TTC549 (cell line): ENCODE measurements around the gene SLC9A7.

Source experiments
- FAIRE-seq: peaks from 2 replicates; lab custom pipeline; 2012; peaks lifted over from hg19 to GRCh38; lab: Jason Lieb, UNC

The SLC9A7 gene

DNA sequence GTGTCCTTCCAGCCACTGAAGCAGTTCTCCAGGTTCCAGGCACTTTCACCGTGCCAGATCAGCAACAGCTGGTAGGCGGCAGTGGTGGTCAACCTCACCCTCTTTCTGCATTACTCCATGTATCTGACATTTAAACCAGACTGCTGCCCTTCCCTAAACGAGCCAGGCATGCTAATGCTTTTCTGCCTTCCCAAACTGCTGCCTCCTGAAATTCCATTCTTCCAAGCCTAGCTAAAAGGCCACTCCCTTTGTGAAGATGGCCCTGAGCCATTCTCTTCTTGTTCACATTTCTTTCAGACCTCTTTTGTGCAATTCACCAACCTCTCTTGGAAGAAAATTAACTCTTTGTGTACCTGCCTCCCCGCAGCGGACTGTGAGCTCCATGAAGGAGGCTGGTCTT lies 111.7 kb downstream of the SLC9A7 start:
- FAIRE-seq = no peak

DNA sequence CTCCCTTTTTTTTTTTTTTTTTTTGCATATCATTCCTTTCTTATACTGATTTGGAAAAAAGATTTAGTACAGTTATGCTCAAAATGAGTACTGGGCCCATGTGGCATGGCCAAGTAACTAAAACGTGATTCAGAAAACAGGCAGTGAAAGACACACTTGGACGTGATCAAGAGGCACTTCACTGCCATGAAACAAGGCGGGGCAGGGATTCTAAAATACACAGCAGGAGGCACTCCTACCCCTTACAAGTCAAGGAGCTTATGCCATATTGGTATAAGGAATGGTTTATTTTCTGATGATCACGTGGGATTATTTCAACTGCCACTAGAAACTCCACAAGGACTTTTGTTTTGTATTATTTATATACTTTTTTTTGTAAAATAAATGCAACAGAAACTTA lies 113.3 kb downstream of the SLC9A7 start:
- no peak for FAIRE-seq

DNA sequence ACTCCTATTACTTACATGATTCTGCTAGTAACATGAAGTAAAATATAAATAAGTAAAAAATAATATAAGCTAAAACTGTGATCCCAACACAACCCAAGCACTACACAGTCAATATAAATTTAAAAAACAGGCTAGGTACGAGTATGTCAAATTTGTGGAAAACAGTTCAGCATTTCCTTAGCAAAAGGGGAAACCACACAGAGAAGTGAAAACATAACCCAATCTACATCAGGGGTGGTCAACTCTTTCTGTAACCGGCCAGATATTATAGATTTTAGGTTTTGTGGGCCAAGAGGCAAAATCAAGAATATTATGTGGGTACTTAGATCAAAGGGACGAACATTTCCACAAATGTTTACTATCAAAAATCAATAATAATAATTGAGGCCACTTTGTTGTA lies 115.3 kb downstream of the SLC9A7 start:
- FAIRE-seq = no peak

DNA sequence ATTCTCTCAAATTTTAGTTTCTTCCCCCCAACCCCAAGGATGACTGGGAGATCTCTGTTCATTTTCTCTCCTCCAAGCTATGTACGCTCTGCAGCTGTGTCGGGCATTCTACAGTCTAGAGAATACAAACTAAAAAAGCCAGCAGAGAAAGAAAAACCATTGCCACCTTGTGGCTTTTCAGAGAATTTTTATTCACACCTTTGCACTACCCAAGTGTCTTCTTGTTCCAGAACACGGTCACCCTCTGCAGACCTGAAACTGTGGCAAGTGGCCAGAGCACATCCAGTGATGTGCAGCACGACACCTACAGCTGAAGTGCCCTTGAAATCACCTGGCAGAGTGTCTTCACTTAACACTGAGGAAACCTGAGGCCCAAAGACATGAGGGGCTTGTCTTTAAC lies 116.8 kb downstream of the SLC9A7 start:
- FAIRE-seq = no peak

DNA sequence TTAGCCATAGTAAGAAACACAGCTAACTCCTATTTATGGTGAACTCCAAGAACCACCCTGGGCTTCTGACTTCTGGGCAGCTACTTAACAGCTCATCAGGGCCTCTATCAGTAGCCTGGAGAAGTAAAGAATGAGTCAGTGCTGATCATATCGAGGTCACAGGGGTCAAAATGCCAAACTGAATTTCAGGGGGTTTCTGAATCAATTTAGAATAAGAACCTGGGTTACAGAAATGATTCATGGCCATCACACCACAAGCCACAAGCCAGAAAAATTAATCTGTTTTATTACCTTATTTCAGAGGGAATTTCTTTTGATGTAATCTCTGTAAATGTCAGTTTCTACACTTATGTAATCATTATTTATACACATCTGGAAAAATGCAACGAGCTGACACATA lies 121.0 kb downstream of the SLC9A7 start:
- no peak for FAIRE-seq

DNA sequence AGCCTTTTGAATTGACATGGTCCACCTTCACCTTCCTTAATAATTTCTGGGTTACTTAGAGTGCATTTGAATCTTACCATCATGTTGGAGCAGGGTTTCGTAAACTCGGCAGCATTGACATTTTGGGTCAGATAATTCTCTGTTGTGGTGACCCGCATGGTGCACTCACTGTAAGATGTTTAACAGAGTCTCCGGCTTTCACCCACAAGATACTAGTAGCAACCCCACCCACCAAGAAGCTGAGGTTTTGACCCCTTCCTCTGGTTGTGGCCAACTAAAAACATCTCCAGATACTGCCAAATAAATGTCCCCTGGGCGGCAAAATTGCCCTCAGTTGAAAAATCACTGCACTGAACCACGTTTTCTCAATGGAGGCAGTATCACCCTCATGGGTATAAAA lies 122.7 kb downstream of the SLC9A7 start:
- FAIRE-seq = no peak

DNA sequence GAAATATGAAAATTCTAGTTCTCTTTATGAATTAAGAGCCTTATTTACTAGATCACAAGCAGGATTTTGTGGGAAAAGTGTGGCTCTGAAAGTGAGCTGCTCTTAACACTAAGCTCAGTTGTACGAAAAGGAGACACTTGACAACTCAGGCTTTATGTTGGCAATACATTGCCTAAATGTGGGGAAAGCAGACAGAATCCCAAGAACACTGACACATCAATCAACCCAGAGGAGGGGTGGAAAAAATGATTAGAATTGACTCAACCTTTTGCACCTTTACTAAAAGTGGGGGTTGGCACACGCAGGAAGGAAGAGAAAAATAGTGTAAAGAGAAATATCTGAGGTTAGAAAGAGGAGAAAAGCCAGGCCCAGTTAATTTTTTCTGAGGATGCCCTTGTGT lies 123.7 kb downstream of the SLC9A7 start:
- no peak for FAIRE-seq

DNA sequence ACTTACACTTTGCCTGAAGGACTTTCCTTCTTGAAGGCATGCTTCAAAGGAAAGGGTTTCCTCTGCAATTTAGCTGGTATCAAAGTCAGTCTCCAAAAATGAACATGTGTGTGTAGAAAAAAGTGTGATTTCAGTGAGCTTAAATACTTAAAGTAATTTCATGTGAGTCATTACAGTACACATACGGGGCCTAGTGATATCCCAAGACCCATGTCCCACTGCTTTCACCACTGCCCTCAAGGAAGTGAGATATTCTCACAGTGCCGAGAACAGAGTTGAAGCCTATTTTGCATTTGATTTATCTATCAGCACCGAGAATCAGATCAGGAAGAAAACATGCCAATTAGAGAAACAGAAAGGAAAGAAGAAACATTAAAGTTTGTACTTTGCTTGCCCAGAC lies 124.3 kb downstream of the SLC9A7 start:
- no peak for FAIRE-seq

DNA sequence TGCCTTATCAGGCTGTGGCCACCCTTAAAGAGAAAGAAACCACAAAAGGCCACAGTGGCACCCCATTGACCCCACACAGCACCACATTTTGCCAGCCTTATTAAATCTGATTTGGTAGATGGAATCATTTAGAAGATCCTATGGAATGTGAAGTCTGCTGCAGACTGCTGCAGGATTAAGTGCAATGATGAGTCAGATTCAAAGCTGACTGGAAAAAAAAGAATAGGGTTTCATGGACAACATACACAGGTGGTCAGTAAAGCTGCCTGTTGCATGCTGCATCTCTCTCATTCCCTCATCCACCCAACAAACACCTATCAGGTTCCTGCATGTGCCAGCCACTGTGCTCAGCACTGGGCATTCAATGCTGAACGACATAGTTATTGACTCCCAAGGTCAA lies 128.8 kb downstream of the SLC9A7 start:
- FAIRE-seq = no peak

DNA sequence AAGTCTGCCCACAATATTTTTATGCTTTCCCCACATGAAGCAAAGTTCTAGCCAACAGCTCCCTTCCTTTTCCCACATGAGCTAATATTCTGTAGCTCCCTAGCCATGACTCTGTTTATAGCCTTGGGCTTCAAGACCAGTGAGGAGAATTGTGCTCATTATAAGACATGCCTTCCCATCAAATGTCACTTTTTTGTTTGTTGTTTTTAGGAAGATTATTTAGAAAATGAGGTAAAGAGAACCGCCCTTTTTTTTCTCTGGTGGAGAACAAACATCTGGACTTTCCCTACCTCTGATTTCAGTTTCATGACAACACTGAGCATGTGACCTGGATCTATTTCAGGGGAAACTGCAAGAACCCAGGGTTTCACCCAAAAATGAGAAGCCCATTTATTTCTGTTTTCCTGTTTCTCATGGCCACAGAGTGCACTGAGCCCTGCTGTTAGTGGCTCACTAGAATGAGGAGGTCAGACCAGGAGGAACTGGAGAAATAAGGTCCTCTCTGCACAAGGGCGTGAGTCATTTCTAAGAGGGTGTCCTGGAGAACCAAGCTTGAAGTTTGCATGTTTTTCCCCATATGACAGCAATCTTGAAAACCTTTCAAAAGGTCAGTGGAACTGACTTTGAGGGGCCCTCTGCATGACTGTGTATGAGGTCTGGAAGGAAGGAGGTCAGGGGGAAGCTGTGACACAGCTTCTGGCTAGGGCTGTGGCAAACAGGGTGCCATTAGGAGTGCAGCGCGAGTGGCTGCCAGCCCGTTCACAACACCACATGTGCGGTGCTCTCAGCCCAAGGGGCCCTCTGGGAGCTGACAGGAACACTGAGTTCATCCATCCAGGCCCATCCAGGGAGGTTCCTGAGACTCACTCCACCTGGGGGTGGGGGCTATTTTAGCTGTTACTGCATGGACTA lies 130.2 kb downstream of the SLC9A7 start:
- no peak for FAIRE-seq

DNA sequence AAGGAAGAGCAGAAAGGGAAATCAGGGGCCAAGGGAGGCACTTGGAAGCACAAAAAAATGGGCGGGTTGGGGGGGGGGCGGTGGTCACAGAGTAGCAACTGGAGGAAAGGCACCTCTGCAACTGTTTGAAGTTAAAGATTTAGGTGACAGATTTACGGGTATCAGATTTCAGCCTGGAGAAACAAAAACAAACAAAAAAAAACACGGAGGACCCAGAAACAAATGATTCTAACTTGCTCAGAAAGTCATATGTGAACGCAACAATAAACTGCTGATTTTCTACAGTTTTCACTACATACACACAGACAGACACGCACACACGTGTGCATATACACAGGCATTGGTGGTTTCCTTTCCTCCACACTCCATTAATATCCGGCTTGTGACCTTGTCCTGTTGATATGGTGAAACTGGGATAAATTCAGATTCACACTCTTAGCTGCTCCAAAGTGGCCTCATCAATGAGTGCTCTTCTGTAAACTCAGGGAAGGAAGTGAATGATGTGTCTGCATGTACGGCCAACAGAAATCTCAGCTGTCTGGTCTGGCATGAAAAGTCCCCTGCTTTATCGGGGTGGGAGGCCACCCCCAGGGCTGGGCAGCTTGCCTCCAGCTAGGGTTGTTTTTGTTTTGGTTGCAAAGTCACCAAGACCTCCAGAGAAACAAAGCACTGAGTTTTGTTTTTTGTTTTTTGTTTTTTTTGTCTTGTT lies 131.1 kb downstream of the SLC9A7 start:
- no peak for FAIRE-seq

DNA sequence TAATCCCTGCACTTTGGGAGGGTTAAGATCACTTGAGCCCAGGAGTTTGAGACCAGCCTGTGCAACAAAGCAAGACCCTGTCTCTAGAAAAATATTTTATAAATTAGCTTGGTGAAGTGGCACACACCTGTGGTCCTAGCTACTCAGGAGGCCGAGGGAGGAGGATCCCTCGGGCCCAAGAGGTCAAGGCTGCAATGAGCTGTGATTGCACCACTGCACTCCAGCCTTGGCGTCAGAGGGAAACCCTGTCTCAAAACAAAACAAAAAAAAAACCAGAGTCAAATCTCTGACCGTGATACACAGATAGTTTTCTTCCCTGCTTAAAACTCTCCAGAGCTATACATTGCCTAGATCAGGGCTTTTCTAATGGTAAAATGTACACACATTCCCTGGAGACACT lies 131.9 kb downstream of the SLC9A7 start:
- FAIRE-seq = no peak

DNA sequence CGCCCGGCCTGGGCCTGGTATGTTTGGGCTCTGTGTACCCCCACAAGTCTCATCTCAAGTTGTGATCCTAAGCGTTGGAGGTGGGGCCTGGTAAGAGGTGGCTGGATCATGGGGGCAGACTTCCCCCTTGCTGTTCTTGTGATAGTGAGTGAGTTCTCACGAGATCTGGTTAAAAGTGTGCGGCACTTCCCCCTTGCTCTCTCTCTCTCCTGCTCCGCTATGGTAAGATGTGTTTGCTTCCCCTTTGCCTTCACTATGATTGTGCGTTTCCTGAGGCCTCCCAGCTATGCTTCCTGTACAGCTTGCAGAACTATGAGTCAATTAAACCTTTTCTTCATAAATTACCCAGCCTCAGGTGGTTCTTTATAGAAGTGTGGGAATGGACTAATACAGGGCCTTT lies 132.4 kb downstream of the SLC9A7 start:
- FAIRE-seq = no peak

DNA sequence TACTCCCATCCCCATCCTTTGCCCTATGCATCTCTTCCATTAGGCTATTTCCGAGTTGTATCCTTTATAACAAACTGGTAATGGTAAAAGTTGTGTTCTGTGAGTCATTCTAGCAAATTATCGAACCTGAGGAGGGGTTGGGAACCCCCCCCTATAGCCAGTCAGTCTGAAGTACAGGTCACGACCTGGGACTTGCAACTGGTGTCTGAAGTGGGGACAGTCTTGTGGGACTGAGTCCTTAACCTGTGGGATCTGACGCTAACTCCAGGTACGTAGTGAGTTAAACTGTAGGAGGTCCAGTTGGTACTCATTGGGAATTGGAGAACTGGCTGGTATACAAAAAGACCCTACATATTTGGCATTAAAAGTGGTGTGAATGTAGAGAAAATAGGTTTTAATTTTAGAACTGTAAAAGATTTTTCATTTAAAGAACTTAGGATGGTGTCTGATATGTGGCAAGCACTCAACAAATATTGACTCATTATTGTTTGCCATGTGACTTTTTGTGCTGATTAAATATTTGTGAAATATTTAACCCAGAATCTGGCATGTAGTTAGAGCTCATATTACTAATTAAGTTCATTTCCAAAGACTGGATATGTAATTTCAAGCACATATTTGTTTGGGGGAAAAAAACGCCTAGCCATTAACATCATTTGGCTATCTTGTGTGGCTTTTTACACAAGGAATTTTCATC lies 134.7 kb downstream of the SLC9A7 start:
- no peak for FAIRE-seq

DNA sequence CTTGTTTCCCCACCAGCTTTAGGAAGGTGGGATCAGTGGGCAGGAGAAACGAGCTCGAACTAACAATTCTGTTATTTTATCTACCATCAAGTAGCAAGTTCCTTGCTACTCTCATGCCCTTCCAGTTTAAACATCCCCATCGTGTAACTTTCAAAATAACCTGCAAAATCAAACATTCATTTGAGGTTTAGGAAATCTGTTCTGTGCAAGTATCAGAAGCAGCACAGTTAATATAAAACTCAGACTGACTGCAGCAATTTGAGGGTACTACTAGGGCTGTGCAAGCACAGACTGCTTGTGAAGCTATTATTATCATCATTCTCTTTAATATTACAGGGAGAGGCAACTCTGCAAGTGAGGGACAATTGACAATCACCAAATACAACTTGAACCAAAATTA lies 137.3 kb downstream of the SLC9A7 start:
- no peak for FAIRE-seq

DNA sequence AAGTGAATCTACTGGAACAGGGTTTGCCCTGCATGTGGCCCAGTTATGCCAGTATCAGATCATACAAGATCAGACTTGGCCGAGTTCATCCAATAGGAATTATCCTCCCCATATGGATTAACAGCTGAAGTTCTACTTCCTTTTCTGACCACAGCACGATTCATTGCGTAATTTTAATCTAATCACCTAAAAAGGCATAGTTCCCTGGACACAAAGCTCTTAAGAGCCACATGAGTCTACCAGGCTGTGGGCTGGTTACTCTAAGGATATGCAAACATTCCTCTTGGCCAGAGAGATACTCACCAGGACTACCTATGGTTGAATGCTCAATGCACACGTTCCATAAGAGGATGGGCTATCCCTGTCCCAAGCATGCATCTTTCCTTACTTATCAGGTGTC lies 138.4 kb downstream of the SLC9A7 start:
- no peak for FAIRE-seq

DNA sequence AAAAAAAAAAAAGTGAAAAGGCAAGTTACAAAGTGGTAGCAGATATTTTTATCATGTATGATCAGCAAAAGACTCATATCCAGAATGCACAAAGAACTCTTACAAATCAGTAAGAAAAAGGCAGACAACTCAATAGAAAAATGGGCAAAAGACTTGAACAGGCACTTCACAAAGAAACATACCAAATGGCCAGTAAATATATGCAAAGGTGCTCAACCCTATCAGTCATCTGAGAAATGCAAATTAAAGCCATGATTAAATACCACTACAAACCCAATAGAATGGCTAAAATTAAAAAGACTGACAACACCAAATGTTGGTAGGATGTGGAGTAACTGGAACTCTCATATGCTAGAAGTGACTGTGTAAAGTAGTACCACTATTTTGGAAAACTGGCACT lies 140.0 kb downstream of the SLC9A7 start:
- FAIRE-seq = no peak

DNA sequence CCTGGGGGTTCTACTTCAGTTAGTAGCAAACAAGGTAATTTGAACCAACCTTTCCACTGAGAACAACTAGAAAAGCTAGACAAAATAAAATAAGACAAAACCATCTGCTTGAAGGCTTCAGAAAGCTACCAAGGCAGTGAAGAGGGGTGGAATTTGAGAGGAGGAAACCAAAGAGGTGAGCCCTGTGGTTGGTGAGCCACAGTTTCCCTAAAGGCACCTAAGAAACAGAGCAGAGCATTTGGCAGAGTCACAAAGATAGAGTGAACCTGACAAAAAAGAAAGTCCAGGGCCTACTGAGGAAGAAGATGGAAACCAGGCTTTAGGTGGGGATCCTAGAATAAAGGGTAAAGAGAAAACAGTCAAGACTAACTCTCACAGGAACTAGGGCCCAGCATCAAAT lies 141.0 kb downstream of the SLC9A7 start:
- no peak for FAIRE-seq

DNA sequence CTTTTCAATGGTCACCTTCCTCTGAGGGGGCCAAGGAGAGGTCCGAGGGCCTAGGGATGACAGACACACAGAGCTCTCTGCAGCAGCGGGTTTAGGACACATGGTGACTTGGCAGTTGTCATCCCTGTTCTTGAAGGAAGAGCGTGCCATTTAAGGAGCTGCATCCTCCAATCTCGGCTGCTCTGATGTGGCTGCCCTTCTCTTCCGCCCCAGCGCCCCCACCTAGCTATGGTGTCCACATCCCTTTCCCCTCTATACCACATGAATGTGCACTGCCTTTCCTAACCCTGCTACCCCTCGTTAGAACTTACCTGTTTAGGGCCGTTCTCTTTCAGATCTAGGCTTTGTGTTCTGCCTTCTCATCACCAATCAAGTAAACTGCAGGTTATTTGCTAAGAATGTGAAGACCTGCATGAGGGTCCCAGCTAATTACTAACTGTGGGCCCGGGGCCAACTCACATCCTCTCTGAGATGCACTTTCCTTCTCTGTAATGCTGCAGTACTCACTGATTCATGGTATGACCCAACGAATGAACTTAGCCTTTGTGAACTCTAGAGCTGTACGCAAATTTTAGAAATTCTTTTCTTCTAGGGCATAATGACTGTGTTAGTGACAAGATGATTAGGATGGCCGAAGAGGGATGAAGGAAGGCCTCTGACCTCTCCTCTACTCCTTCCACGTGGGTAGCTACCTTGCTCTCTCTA lies 147.1 kb downstream of the SLC9A7 start:
- no peak for FAIRE-seq

DNA sequence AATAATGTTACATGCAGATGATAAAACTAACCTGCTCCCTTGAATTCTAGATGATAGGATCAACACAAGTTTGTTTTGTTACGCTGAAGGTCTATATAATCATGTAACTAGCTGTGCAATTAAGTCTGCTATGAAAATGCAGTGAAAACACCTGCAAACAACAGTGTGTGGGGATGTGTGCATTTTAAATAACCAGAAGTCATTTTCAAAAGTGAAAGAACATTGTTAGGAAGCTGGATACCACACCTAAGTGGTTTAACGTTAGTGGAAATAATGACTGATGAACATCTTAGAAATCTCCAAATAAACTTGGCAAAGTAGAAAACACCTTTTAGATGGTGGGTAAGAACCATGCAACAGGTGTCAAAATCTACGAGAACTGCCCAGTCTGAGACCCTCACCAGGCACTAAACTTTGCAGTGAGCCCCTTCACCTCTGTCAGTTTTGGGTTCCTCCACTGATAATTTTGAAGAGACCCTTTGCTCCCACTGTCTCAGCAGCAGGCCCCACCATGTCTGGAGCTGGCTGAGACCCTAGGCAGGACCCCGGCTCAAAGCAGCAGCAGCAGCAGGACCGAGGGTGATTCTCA lies 148.8 kb downstream of the SLC9A7 start:
- FAIRE-seq = no peak

DNA sequence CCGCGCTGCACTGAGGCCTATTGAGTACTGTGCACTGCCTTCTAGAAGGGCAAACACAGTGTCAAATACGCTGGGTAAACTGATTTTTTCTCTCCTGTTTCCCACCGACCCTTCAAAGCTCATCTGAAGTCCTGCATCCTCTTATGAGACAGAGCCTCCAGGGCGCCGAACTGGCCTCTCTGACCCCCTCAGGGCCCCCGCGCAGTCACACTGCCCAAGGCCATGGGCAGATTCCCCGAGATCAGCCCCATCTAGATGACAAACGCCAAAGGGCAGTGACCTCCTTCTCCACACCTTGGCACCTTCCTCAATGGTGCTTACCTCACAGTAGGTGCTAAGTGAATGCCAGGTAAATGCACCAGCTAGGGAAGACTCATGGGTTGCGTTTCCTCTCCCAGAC lies 151.0 kb downstream of the SLC9A7 start:
- no peak for FAIRE-seq

DNA sequence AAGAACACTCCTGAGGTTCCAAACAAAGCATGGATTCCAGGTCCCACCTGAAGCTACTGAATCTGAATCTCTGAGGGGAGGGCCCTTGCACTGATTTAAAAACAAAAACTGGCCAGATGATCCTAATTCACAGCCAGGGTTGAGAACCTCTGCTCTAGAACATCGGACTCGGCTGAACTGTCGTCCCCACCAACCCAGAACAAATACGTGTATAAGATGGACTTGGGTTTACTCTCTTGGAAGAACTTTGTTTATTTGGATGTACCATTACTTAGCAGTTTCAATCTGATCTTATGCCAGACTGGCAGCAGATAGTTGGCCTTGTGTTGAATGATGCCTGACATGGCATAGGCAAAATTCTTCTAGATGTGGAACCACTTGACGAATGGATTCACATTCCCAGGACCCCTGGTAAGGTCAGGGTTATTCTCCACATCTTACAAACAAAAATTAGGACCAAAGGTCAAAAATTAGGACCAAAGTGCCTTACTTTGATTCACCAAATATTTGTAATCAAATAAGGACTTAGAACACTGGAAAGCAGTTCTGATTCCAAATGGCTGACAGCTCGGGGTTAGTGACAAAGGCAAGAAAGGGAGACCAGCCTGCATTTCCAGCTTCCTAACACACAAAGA lies 156.3 kb downstream of the SLC9A7 start:
- no peak for FAIRE-seq
